HL-60 (cell line): Measurements from ENCODE around the gene SLK.

ENCODE experiments used
- DNase-seq, 2 experiments: peaks; one replicate each; pipeline ENCODE4 v3.0.0-alpha.2; 2010 to 2020; ENCODE audit warnings: low read depth in 1 of 2, low spot score in 1 of 2
- H3K27ac ChIP-seq: fragments of 250-450 bp; sonication (Bioruptor Pico); replicated peaks from 2 replicates; pipeline ENCODE4 v1.5.1; 2020; ENCODE audit warnings: mild to moderate bottlenecking, moderate library complexity
- H3K27me3 ChIP-seq: fragments of 250-450 bp; sonication (Bioruptor Pico); 2 replicates; pipeline ENCODE4 v1.5.1; 2021; ENCODE audit warnings: mild to moderate bottlenecking, moderate library complexity; ENCODE audit not compliant: insufficient read depth, poor library complexity, severe bottlenecking
- H3K4me3 ChIP-seq: replicated peaks from 2 replicates; pipeline ENCODE4 v1.5.1; 2011; ENCODE audit warnings: mild to moderate bottlenecking, control low read depth, low read length; ENCODE audit not compliant: insufficient read depth
- CTCF ChIP-seq: IDR thresholded peaks from one replicate; pipeline ENCODE4 v1.5.1; 2011; ENCODE audit warnings: low read length, control low read depth, inconsistent platforms; ENCODE audit not compliant: insufficient read depth
- GABPA ChIP-seq: IDR thresholded peaks from 2 replicates; pipeline ENCODE4 v1.6.1; 2012; ENCODE audit warnings: low read depth
- POLR2AphosphoS5 ChIP-seq: IDR thresholded peaks from 2 replicates; pipeline ENCODE4 v1.6.1; 2012; ENCODE audit warnings: low read depth
- SPI1 ChIP-seq: IDR thresholded peaks from 2 replicates; pipeline ENCODE4 v1.6.1; 2012; ENCODE audit warnings: low read depth, mild to moderate bottlenecking, borderline replicate concordance
- TF ChIP-seq, protein P1 (sequence below): IDR thresholded peaks from 2 replicates; pipeline ENCODE4 v1.6.1; 2012; ENCODE audit warnings: low read depth; ENCODE audit not compliant: insufficient replicate concordance

The SLK gene

DNA sequence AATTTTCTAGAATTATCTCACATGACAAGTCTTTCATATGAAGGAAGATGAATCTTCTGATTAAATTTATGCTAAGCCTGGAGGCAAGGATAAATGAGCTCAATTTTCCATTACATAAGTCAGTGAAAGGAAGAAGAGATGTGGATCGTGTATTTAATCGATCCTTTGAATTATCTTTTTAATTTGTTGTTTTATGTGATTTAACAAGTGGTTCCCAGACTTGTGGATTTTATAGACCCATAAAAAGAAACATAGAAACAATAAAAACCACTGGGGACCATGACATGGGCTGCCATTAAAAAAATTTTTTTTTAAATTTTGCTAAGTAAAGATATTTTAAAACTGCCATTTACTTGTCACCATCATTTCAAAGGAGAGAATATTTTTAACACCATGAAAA, 45.0 kb downstream of the SLK start:
- H3K4me3 ChIP-seq = no peak overlapping the region
- TF ChIP-seq SPI1 (no peak), CTCF (no peak), POLR2AphosphoS5 (no peak), GABPA (no peak)
- TF ChIP-seq, protein P1, sequence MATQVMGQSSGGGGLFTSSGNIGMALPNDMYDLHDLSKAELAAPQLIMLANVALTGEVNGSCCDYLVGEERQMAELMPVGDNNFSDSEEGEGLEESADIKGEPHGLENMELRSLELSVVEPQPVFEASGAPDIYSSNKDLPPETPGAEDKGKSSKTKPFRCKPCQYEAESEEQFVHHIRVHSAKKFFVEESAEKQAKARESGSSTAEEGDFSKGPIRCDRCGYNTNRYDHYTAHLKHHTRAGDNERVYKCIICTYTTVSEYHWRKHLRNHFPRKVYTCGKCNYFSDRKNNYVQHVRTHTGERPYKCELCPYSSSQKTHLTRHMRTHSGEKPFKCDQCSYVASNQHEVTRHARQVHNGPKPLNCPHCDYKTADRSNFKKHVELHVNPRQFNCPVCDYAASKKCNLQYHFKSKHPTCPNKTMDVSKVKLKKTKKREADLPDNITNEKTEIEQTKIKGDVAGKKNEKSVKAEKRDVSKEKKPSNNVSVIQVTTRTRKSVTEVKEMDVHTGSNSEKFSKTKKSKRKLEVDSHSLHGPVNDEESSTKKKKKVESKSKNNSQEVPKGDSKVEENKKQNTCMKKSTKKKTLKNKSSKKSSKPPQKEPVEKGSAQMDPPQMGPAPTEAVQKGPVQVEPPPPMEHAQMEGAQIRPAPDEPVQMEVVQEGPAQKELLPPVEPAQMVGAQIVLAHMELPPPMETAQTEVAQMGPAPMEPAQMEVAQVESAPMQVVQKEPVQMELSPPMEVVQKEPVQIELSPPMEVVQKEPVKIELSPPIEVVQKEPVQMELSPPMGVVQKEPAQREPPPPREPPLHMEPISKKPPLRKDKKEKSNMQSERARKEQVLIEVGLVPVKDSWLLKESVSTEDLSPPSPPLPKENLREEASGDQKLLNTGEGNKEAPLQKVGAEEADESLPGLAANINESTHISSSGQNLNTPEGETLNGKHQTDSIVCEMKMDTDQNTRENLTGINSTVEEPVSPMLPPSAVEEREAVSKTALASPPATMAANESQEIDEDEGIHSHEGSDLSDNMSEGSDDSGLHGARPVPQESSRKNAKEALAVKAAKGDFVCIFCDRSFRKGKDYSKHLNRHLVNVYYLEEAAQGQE = no peak
- DNase-seq = no peak
- H3K27ac ChIP-seq = no peak overlapping the region
- H3K27me3 ChIP-seq = no peaks in the 10 kb centered on the region

DNA sequence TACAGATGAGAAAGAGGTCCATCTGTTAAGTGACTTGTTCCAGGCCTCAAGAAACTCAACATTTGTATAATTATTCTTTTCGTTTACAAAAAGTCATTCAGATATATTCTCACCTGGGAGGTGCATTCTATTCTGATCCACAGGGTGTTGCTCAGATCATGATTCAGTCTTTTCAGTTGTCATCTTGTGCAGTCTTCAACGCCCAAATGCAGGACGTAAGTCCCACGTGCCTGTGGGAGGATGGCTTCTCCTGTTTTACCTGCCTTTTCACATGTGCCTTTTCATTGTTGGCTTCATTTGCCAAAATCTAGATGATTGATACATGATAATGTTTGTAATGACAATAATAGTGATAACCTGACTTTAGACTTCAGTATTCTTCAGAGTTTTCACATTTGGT, 46.5 kb downstream of the SLK start:
- Histone ChIP-seq H3K27me3 (no peaks in the 10 kb centered on the region), H3K27ac (no peak overlapping the region), H3K4me3 (no peak overlapping the region)
- TF ChIP-seq POLR2AphosphoS5 (no peak), SPI1 (no peak), GABPA (no peak), CTCF (no peak)
- TF ChIP-seq, protein P1 = no peak
- no peak for DNase-seq

DNA sequence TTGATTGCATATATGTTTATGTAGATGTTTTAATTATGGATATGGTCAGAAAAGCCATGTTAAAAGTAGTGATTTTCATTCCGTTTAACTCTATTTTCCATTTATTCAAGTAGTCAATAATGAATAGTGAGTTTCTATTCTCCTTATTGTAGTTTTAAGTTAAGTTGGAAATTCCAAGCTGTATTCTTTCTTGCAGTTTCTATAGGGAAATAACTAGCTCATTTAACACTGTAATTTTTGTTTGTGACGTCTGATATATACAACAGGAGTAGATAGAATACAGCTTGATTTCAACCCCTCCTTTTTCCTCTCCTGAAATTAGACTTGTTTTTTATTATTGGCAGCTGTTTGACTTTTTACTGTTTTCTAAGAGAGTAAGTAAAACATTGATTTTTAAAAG, 47.2 kb downstream of the SLK start:
- Histone ChIP-seq H3K27ac (no peak overlapping the region), H3K4me3 (no peak overlapping the region), H3K27me3 (no peaks in the 10 kb centered on the region)
- no peak for DNase-seq
- no peak for TF ChIP-seq POLR2AphosphoS5
- no peak for TF ChIP-seq CTCF
- TF ChIP-seq GABPA = no peak

DNA sequence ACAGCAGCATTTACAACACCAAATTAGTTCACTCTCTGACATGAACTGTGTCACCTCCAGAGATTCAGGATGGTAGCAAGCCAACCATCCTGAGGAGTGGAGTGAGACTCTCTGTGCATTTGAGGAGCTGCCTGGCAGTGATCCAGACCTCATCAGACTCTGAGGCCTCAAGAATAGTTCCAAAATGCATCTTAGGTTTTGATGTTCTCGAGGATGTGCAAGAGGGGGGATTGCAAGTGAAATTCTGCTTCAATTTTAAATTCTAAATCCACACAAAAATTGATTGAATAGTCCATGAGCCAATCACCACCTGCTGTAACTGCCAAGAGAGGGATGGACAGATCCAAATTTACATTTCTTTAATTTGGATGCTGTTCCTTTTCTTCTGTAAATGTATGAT, 49.7 kb downstream of the SLK start:
- DNase-seq = no peak
- H3K27me3 ChIP-seq = no peaks in the 10 kb centered on the region
- H3K27ac ChIP-seq = no peak overlapping the region
- TF ChIP-seq CTCF (no peak), SPI1 (no peak), POLR2AphosphoS5 (no peak)
- TF ChIP-seq, protein P1 = no peak
- H3K4me3 ChIP-seq = no peak overlapping the region
